Cardiac ventricle fibroblast (primary cell): ENCODE measurements around the gene CHST2. TPM values are rescaled to one million over a fixed set of nuclear protein-coding genes. Genes with fewer than 3 reads are reported as not detected.

Experiments used
- total RNA-seq: library from RNA; depleted of rRNA; stranded (reverse); fragments of >200 nt; gene quantifications from 2 replicates; pipeline ENCODE4 v1.2.3, GENCODE V29; 2015

CHST2 gene
- total RNA-seq = 90.7 and 95.0 TPM in 2 replicates

GRCh38 chr3:143119009-143119914, at the start of gene CHST2:
TSS of gene CHST2 (plus strand) at chr3:143119771. CDS start at chr3:143120817, 1,046 bp downstream.

Other genes starting within 250 kb of the CHST2 start
- gene PCOLCE2, start 230.7 kb upstream of the CHST2 start, total RNA-seq = 65.1 and 68.1 TPM in 2 replicates
- gene PAQR9, start 156.1 kb upstream of the CHST2 start, total RNA-seq = not detected in 2 replicates
- gene U2SURP, start 118.2 kb upstream of the CHST2 start, total RNA-seq = 26.1 and 30.5 TPM in 2 replicates